ENCODE data around the gene RNF144B. TPM values are rescaled to one million over a fixed set of nuclear protein-coding genes. Genes with fewer than 3 reads are reported as not detected.

Gene RNF144B
- 10 to 100 TPM in 3 of 4 donors, 1 to 10 TPM in 1; 5.6 to 18.4 (median 15.2) TPM for total RNA-seq

- ATAC-seq: peak; percentile 88
- Histone ChIP-seq H3K27ac (peak within 1 kb of the TSS; percentile 9 to 80 (median 76)), H3K4me3 (peak within 1 kb of the TSS; percentile 59 to 75), H3K4me1 (peaks cover 0 to 42% (median 10%) of the 10 kb centered on the region in 3 donors), H3K27me3 (no peaks in the 10 kb centered on the region), H3K36me3 (no peaks in the 10 kb centered on the region), H3K9me3 (no peaks in the 10 kb centered on the region)
- TF ChIP-seq POLR2A (IDR thresholded peaks at IDR 0.05) (peak; percentile 64 to 65), POLR2AphosphoS5 (IDR thresholded peaks at IDR 0.05) (peak; percentile 70), CTCF (IDR thresholded peaks at IDR 0.05) (peak in 1 of 4 experiments; percentile 12), EP300 (IDR thresholded peaks at IDR 0.05) (no peak)
- WGBS, 2 donors (ENCODE audit: low coverage in 1 of 2): 0 to 5% methylated on average over 8 to 21 of the region's 40 CpGs
Measured at GRCh38 chr6:18387061-18387721, at the start of gene RNF144B. Gene RNF144B, plus strand, starts transcription at chr6:18387350. Its CDS starts 12,185 bp downstream, at chr6:18399535.

- Histone ChIP-seq H3K36me3 (no peaks in the 10 kb centered on the region), H3K27me3 (no peaks in the 10 kb centered on the region), H3K27ac (no peak overlapping the region), H3K4me3 (no peak overlapping the region), H3K9me3 (no peaks in the 10 kb centered on the region), H3K4me1 (no peaks in the 10 kb centered on the region)
- no peak for ATAC-seq
- 63% methylated on average over 1 of the region's 1 CpG; no CpG with 5 or more reads in 1 of the 2 donors for WGBS, 2 donors (ENCODE audit: low coverage in 1 of 2)
- TF ChIP-seq POLR2AphosphoS5 (IDR thresholded peaks at IDR 0.05) (no peak), EP300 (IDR thresholded peaks at IDR 0.05) (no peak), POLR2A (IDR thresholded peaks at IDR 0.05) (no peak), CTCF (IDR thresholded peaks at IDR 0.05) (no peak)
Measured at GRCh38 chr6:18339599-18339998, 47.6 kb upstream of the RNF144B start.

- Histone ChIP-seq H3K27ac (no peak overlapping the region), H3K9me3 (no peaks in the 10 kb centered on the region), H3K4me3 (no peak overlapping the region), H3K36me3 (no peaks in the 10 kb centered on the region), H3K27me3 (no peaks in the 10 kb centered on the region), H3K4me1 (no peaks in the 10 kb centered on the region)
- no peak for ATAC-seq
- TF ChIP-seq EP300 (IDR thresholded peaks at IDR 0.05): no peak
- TF ChIP-seq POLR2AphosphoS5 (IDR thresholded peaks at IDR 0.05): no peak
- TF ChIP-seq CTCF (IDR thresholded peaks at IDR 0.05): no peak
- no peak for TF ChIP-seq POLR2A (IDR thresholded peaks at IDR 0.05)
- WGBS, 2 donors (ENCODE audit: low coverage in 1 of 2): 79 to 80% methylated on average over 6 to 7 of the region's 7 CpGs
Measured at GRCh38 chr6:18340781-18341551, 46.2 kb upstream of the RNF144B start.

GRCh38 chr6:18342223-18342622 is 44.9 kb upstream of the RNF144B start:
- no peak for TF ChIP-seq POLR2A (IDR thresholded peaks at IDR 0.05)
- no peak for ATAC-seq
- 92 to 100% methylated on average over 1 to 3 of the region's 3 CpGs for WGBS, 2 donors (ENCODE audit: low coverage in 1 of 2)
- Histone ChIP-seq H3K4me3 (no peak overlapping the region), H3K36me3 (no peaks in the 10 kb centered on the region), H3K4me1 (no peaks in the 10 kb centered on the region), H3K27me3 (no peaks in the 10 kb centered on the region), H3K9me3 (no peaks in the 10 kb centered on the region), H3K27ac (no peak overlapping the region)

GRCh38 chr6:18343741-18344140 is 43.4 kb upstream of the RNF144B start:
- no peaks in the 10 kb centered on the region for H3K36me3 ChIP-seq
- WGBS, 2 donors (ENCODE audit: low coverage in 1 of 2): 40 to 59% methylated on average over 1 to 2 of the region's 2 CpGs
- TF ChIP-seq POLR2A (IDR thresholded peaks at IDR 0.05) (no peak), POLR2AphosphoS5 (IDR thresholded peaks at IDR 0.05) (no peak), EP300 (IDR thresholded peaks at IDR 0.05) (no peak), CTCF (IDR thresholded peaks at IDR 0.05) (no peak)
- ATAC-seq: no peak
- H3K4me3 ChIP-seq: no peak overlapping the region
- H3K9me3 ChIP-seq: no peaks in the 10 kb centered on the region
- H3K4me1 ChIP-seq: no peaks in the 10 kb centered on the region
- no peaks in the 10 kb centered on the region for H3K27me3 ChIP-seq
- no peak overlapping the region for H3K27ac ChIP-seq

Data from gastroesophageal sphincter (tissue), 4 donors.